Measurements from ENCODE around the gene CDKN1C.

CDKN1C gene

GRCh38 chr11:2921261-2921660 is 35.7 kb upstream of the CDKN1C start:
- no peak overlapping the region for H3K27ac ChIP-seq (ENCODE audit: low read length)
- no peaks in the 10 kb centered on the region for H3K36me3 ChIP-seq (ENCODE audit: control insufficient read depth, low read depth, low read length)
- peaks cover under 1% of the 10 kb centered on the region for H3K27me3 ChIP-seq (ENCODE audit: control insufficient read depth, insufficient read depth, low read length)
- H3K4me3 ChIP-seq (ENCODE audit: low read length): no peak overlapping the region
- H3K9me3 ChIP-seq (ENCODE audit: control insufficient read depth, low read depth, low read length): no peaks in the 10 kb centered on the region
- no peak overlapping the region for H3K9ac ChIP-seq (ENCODE audit: low read length)
- H3K4me1 ChIP-seq (ENCODE audit: control insufficient read depth, low read depth, low read length): no peaks in the 10 kb centered on the region

GRCh38 chr11:2920343-2920742 is 34.8 kb upstream of the CDKN1C start:
- no peaks in the 10 kb centered on the region for H3K27me3 ChIP-seq (ENCODE audit: control insufficient read depth, insufficient read depth, low read length)
- no peak overlapping the region for H3K9ac ChIP-seq (ENCODE audit: low read length)
- no peak overlapping the region for H3K4me3 ChIP-seq (ENCODE audit: low read length)
- no peaks in the 10 kb centered on the region for H3K4me1 ChIP-seq (ENCODE audit: control insufficient read depth, low read depth, low read length)
- H3K9me3 ChIP-seq (ENCODE audit: control insufficient read depth, low read depth, low read length): no peaks in the 10 kb centered on the region
- no peaks in the 10 kb centered on the region for H3K36me3 ChIP-seq (ENCODE audit: control insufficient read depth, low read depth, low read length)
- no peak overlapping the region for H3K27ac ChIP-seq (ENCODE audit: low read length)

DNA sequence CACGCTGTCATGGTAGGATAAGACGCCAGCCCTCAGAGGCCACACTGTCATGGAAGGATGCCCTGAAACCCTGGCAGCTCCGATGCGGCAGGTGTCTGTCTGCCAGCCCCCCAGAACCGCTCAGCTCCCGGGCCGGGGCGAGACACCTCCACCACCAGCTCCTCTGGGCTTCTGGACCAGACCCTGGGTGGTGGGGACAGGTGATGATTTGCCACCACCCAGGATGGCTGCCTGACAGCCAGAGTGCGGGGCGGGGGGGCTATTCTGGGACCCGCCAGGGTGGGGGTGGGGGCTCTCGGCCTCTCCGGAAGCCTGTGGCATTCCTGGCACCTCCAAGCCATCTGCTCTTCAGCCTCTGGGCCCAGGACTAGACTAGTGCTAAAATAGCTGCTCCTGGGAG is 34.3 kb upstream of the CDKN1C start:
- Histone ChIP-seq H3K9ac (ENCODE audit: low read length) (no peak overlapping the region), H3K9me3 (ENCODE audit: control insufficient read depth, low read depth, low read length) (no peaks in the 10 kb centered on the region), H3K27me3 (ENCODE audit: control insufficient read depth, insufficient read depth, low read length) (no peaks in the 10 kb centered on the region), H3K36me3 (ENCODE audit: control insufficient read depth, low read depth, low read length) (no peaks in the 10 kb centered on the region), H3K4me3 (ENCODE audit: low read length) (no peak overlapping the region), H3K27ac (ENCODE audit: low read length) (no peak overlapping the region), H3K4me1 (ENCODE audit: control insufficient read depth, low read depth, low read length) (no peaks in the 10 kb centered on the region)

GRCh38 chr11:2919188-2919587 is 33.6 kb upstream of the CDKN1C start:
- Histone ChIP-seq H3K4me3 (ENCODE audit: low read length) (no peak overlapping the region), H3K9ac (ENCODE audit: low read length) (no peak overlapping the region), H3K4me1 (ENCODE audit: control insufficient read depth, low read depth, low read length) (no peaks in the 10 kb centered on the region), H3K36me3 (ENCODE audit: control insufficient read depth, low read depth, low read length) (no peaks in the 10 kb centered on the region), H3K27ac (ENCODE audit: low read length) (no peak overlapping the region), H3K27me3 (ENCODE audit: control insufficient read depth, insufficient read depth, low read length) (no peaks in the 10 kb centered on the region), H3K9me3 (ENCODE audit: control insufficient read depth, low read depth, low read length) (no peaks in the 10 kb centered on the region)

DNA sequence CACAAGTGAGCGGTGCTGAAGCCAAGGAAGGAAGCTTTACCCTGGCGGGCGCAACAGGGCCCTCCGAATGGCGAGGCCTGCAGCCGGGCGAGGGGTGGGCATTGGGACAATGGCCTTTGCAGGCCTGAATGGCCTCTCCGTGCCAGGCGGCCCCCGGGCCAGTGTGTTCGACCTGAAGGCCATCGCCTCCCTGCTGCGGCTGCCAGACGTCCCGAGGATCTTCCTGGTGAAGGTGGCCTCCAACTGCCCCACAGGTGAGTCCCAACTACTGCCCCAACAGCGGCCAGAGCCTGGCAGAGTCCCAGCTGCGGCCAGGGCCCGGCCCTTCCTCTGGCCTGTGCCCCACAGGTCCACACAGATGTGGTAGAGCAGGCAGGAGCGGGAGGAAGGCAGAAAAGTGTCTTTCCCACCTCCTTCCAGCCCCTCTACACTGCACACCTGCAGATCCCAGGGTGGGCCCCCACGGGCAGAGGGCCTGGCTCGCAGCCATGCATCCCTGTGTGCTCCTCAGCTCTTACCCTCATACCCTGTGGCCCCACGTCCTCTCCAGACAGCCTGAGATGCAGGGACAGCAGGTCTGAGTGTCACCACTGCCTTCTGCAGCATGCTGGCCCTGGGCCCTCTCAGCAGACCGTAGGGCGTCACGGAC is 32.4 kb upstream of the CDKN1C start:
- Histone ChIP-seq H3K9me3 (ENCODE audit: control insufficient read depth, low read depth, low read length) (no peaks in the 10 kb centered on the region), H3K27me3 (ENCODE audit: control insufficient read depth, insufficient read depth, low read length) (no peaks in the 10 kb centered on the region), H3K9ac (ENCODE audit: low read length) (no peak overlapping the region), H3K4me3 (ENCODE audit: low read length) (no peak overlapping the region), H3K27ac (ENCODE audit: low read length) (no peak overlapping the region), H3K4me1 (ENCODE audit: control insufficient read depth, low read depth, low read length) (peaks cover 4% of the 10 kb centered on the region), H3K36me3 (ENCODE audit: control insufficient read depth, low read depth, low read length) (no peaks in the 10 kb centered on the region)

GRCh38 chr11:2916892-2917645 is 31.5 kb upstream of the CDKN1C start:
- no peaks in the 10 kb centered on the region for H3K27me3 ChIP-seq (ENCODE audit: control insufficient read depth, insufficient read depth, low read length)
- H3K27ac ChIP-seq (ENCODE audit: low read length): no peak overlapping the region
- no peaks in the 10 kb centered on the region for H3K36me3 ChIP-seq (ENCODE audit: control insufficient read depth, low read depth, low read length)
- H3K9me3 ChIP-seq (ENCODE audit: control insufficient read depth, low read depth, low read length): no peaks in the 10 kb centered on the region
- H3K4me3 ChIP-seq (ENCODE audit: low read length): no peak overlapping the region
- peaks cover 4% of the 10 kb centered on the region for H3K4me1 ChIP-seq (ENCODE audit: control insufficient read depth, low read depth, low read length)
- no peak overlapping the region for H3K9ac ChIP-seq (ENCODE audit: low read length)

- H3K27me3 ChIP-seq (ENCODE audit: control insufficient read depth, insufficient read depth, low read length): no peaks in the 10 kb centered on the region
- no peak overlapping the region for H3K9ac ChIP-seq (ENCODE audit: low read length)
- no peak overlapping the region for H3K27ac ChIP-seq (ENCODE audit: low read length)
- no peak overlapping the region for H3K4me3 ChIP-seq (ENCODE audit: low read length)
- no peaks in the 10 kb centered on the region for H3K9me3 ChIP-seq (ENCODE audit: control insufficient read depth, low read depth, low read length)
- H3K36me3 ChIP-seq (ENCODE audit: control insufficient read depth, low read depth, low read length): no peaks in the 10 kb centered on the region
- peaks cover 4% of the 10 kb centered on the region for H3K4me1 ChIP-seq (ENCODE audit: control insufficient read depth, low read depth, low read length)
These were observed 30.7 kb upstream of the CDKN1C start for GRCh38 chr11:2916114-2916891.

DNA sequence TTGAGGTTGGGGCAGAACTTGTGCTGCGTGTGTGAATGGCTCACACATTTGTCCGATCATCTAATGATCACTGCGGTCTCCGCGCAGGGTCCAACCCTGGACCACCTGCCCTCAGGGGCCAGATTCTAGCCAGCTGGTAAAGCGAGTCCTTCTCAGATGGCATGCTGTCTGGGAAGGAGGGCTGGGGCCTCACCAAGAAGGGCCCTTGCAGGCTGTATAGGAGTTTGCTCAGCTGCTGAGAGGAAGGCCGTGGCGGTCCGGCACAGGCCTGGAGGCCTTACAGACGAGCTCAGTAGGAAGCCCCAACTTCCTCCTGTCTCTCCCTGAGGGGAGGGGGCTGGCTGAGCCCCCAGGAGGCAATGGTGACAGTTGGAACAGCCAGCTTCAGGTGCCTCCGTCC is 29.9 kb upstream of the CDKN1C start:
- H3K36me3 ChIP-seq (ENCODE audit: control insufficient read depth, low read depth, low read length): no peaks in the 10 kb centered on the region
- no peaks in the 10 kb centered on the region for H3K9me3 ChIP-seq (ENCODE audit: control insufficient read depth, low read depth, low read length)
- H3K27me3 ChIP-seq (ENCODE audit: control insufficient read depth, insufficient read depth, low read length): no peaks in the 10 kb centered on the region
- no peak overlapping the region for H3K4me3 ChIP-seq (ENCODE audit: low read length)
- H3K4me1 ChIP-seq (ENCODE audit: control insufficient read depth, low read depth, low read length): peaks cover 4% of the 10 kb centered on the region
- no peak overlapping the region for H3K9ac ChIP-seq (ENCODE audit: low read length)
- H3K27ac ChIP-seq (ENCODE audit: low read length): no peak overlapping the region

DNA sequence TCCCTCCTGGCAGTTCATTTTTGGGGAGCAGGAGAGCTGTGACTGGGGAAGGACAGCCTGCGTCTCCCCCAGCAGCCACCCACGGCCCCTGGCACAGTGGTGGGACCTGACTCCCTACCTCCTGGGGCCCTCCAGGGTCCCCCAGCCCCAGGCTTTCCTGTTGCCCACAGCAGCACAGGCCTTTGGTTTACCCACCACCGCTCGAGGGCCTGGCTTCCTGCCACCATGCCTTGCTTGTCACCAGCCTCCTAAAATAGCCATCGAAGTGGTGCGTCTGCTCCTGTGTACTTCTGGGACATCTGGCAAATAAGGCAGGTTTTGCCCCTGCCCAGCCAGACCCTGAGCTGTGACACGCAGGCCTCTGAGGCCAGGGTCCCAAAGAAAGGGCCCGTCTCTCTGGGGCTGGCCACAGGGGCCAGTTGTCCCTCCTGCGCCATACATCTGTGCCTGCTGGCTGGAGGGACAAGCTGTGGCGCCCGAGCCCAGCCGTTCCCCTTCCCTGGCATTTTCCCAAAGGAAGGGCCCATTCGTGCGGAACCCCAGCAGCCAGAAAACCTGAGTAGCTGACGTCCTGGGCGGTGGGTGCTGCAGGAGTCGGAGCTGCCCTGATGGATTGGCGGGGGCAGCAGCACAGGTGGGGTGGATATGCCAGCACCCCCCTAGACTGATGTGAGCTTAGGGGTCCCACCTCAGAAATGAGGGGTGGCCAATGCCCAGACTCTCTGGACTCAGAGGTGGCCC is 29.1 kb upstream of the CDKN1C start:
- Histone ChIP-seq H3K9me3 (ENCODE audit: control insufficient read depth, low read depth, low read length) (no peaks in the 10 kb centered on the region), H3K27me3 (ENCODE audit: control insufficient read depth, insufficient read depth, low read length) (no peaks in the 10 kb centered on the region), H3K4me3 (ENCODE audit: low read length) (no peak overlapping the region), H3K36me3 (ENCODE audit: control insufficient read depth, low read depth, low read length) (no peaks in the 10 kb centered on the region), H3K9ac (ENCODE audit: low read length) (no peak overlapping the region), H3K27ac (ENCODE audit: low read length) (no peak overlapping the region), H3K4me1 (ENCODE audit: control insufficient read depth, low read depth, low read length) (peaks cover 4% of the 10 kb centered on the region)

GRCh38 chr11:2913776-2914175 is 28.2 kb upstream of the CDKN1C start:
- H3K27ac ChIP-seq (ENCODE audit: low read length): no peak overlapping the region
- no peak overlapping the region for H3K9ac ChIP-seq (ENCODE audit: low read length)
- H3K27me3 ChIP-seq (ENCODE audit: control insufficient read depth, insufficient read depth, low read length): no peaks in the 10 kb centered on the region
- peaks cover 4% of the 10 kb centered on the region for H3K4me1 ChIP-seq (ENCODE audit: control insufficient read depth, low read depth, low read length)
- H3K9me3 ChIP-seq (ENCODE audit: control insufficient read depth, low read depth, low read length): no peaks in the 10 kb centered on the region
- H3K4me3 ChIP-seq (ENCODE audit: low read length): no peak overlapping the region
- no peaks in the 10 kb centered on the region for H3K36me3 ChIP-seq (ENCODE audit: control insufficient read depth, low read depth, low read length)

GRCh38 chr11:2913019-2913431 is 27.4 kb upstream of the CDKN1C start:
- Histone ChIP-seq H3K36me3 (ENCODE audit: control insufficient read depth, low read depth, low read length) (no peaks in the 10 kb centered on the region), H3K9me3 (ENCODE audit: control insufficient read depth, low read depth, low read length) (no peaks in the 10 kb centered on the region), H3K27ac (ENCODE audit: low read length) (no peak overlapping the region), H3K9ac (ENCODE audit: low read length) (no peak overlapping the region), H3K4me1 (ENCODE audit: control insufficient read depth, low read depth, low read length) (peaks cover 4% of the 10 kb centered on the region), H3K4me3 (ENCODE audit: low read length) (no peak overlapping the region), H3K27me3 (ENCODE audit: control insufficient read depth, insufficient read depth, low read length) (no peaks in the 10 kb centered on the region)
